Testis (tissue), 3 donors: ENCODE data around the gene SMCO4. TPM values are rescaled to one million over a fixed set of nuclear protein-coding genes. Genes with fewer than 3 reads are reported as not detected.

Experiments
- DNase-seq: peaks from one replicate; pipeline ENCODE4 v3.0.0-alpha.2; 2019
- H3K27ac ChIP-seq, 2 donors: fragments of 200-600 bp; sonication (generic); one replicate each; pipeline ENCODE4 v1.5.1; 2019
- H3K27me3 ChIP-seq: fragments of 200-600 bp; sonication (generic); one replicate; pipeline ENCODE4 v1.5.1; 2019
- H3K36me3 ChIP-seq: fragments of 200-600 bp; sonication (generic); one replicate; pipeline ENCODE4 v1.5.1; 2017; ENCODE audit warnings: low read depth; ENCODE audit errors: missing control alignments
- H3K4me1 ChIP-seq: fragments of 200-600 bp; sonication (generic); one replicate; pipeline ENCODE4 v1.5.1; 2019
- H3K4me3 ChIP-seq, 2 donors: fragments of 200-600 bp; sonication (generic); one replicate each; pipeline ENCODE4 v1.5.1; 2017 to 2019
- H3K9me3 ChIP-seq: fragments of 200-600 bp; sonication (generic); one replicate; pipeline ENCODE4 v1.5.1; 2017
- CTCF ChIP-seq, 3 experiments: fragments of 450-650 bp in 2 of 3; fragments of 200-600 bp in 1 of 3; sonication (generic) in 1 of 3; IDR thresholded peaks; one replicate each; pipeline ENCODE4 v1.5.1; 2016 to 2019; ENCODE audit warnings: antibody characterized with exemption in 3 of 3, mild to moderate bottlenecking in 2 of 3, moderate library complexity in 1 of 3
- POLR2A ChIP-seq: fragments of 450-650 bp; IDR thresholded peaks from one replicate; pipeline ENCODE4 v1.6.1; 2017; ENCODE audit warnings: antibody characterized with exemption, mild to moderate bottlenecking, moderate library complexity
- WGBS, 2 donors: methylation state at CpG; one replicate each; pipeline ENCODE4 v1.1.5; 2018; 5-methylcytosine and 5-hydroxymethylcytosine counted together
- intact Hi-C: fragments of 100-400 bp; cut with DNase I; formaldehyde crosslinking; loops from one replicate; pipeline ENCODE4 v1.15.1; 2023; ENCODE audit warnings: low total_unique reads
- polyA plus RNA-seq: library from polyadenylated mRNA; stranded (reverse); fragments of 350-450 nt; fragmentation: Illumina TruSeq; extraction: RNeasy Lipid Tissue Mini Kit (QIAGEN cat#74804); gene quantifications from one replicate; pipeline ENCODE4 v1.2.3, GENCODE V29; 2014; ENCODE audit warnings: low read depth, low replicate concordance; ENCODE audit not compliant: insufficient read depth
- total RNA-seq, 2 donors: library from RNA; depleted of rRNA; stranded (reverse); fragments of >200 nt; gene quantifications; one replicate each; pipeline ENCODE4 v1.2.3, GENCODE V29; 2016

The SMCO4 gene
- total and polyA plus RNA-seq, 3 donors from 2014 or later = 33.6 to 59.9 (median 34.2) TPM

- no peak for DNase-seq
- Histone ChIP-seq H3K36me3 (no peaks in the 10 kb centered on the region), H3K4me3 (no peak overlapping the region), H3K27ac (no peak overlapping the region), H3K9me3 (no peaks in the 10 kb centered on the region), H3K4me1 (no peaks in the 10 kb centered on the region), H3K27me3 (no peaks in the 10 kb centered on the region)
- intact Hi-C loops = no loop called here
- WGBS, 2 donors = 89 to 90% methylated on average over 4 of the region's 4 CpGs
- TF ChIP-seq CTCF (IDR thresholded peaks at IDR 0.05) (no peak), POLR2A (no peak)
These were observed 48.8 kb downstream of the SMCO4 start for GRCh38 chr11:93494357-93494756.

DNA sequence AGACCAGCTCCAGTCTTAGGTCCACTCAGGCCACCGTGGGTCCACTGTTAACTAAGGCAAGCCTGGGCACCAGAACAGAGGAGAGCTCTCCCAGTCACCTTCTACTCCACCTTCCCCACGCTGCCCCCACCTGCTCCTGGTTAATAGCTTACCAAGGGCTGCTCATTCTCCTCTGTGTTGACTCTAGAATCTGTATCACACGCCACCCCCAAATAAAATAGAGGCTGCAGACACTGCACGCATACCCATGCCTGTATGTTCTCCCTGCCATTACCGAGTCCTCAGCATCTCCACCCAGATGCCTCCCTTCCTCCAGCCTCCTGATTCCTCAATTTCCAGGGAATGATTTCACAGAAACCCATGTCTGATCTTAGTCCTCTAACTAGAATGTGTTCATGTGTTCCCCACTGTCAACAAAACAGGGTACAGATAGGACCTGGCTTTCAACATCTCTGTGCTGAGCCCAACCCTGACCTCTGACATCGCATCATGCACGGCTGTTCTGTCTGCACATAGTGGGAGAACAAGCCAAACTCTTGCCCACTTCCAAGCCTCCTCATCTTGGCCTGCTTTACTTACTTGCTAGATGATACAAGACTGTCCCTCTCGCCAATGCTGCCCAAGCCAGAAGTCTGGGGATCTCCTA, 49.8 kb downstream of the SMCO4 start:
- no peak for TF ChIP-seq CTCF (IDR thresholded peaks at IDR 0.05)
- TF ChIP-seq POLR2A = no peak
- Histone ChIP-seq H3K4me3 (no peak overlapping the region), H3K27me3 (no peaks in the 10 kb centered on the region), H3K4me1 (no peaks in the 10 kb centered on the region), H3K27ac (no peak overlapping the region), H3K36me3 (no peaks in the 10 kb centered on the region), H3K9me3 (no peaks in the 10 kb centered on the region)
- intact Hi-C loops = no loop called here
- no peak for DNase-seq
- WGBS, 2 donors = 88 to 89% methylated on average over 7 to 8 of the region's 8 CpGs

DNA sequence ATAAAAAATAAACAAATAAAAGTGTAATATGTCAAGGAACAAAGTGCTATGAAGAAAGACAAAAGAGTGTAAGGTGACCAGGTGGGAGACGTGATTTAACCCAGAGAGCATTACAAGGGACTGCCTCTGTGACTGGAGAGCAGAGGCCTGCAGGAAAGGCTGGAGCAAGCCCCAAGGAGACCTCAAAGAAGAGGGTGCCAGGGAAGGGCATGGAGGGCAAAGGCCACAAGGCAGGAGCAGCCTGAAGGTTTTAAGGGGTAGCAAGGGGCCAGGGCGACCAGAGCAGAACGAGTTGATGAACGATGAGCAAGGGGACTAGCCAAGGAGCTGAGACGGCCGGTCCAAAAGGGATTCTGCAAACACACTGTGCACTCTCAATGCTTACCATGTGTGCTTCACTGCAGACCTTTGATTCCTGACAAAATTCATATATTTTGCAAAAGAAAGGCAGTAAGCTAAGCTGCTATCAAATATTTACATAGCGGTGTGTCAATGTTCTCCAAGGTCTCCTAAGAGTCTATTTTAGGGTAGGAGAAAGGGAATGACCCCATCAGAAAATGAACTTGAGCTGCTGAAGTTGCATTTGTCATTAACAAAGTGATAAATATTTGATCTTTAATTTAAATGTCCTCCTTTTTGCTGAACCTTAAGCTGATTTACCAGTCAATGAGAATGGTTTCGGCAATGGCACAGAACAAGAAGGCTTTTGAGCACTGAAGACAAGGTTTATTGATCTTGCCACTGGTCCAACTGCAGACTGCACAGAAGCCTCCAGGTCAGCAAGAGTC, 50.5 kb downstream of the SMCO4 start:
- WGBS, 2 donors = 92 to 93% methylated on average over 8 of the region's 8 CpGs

DNA sequence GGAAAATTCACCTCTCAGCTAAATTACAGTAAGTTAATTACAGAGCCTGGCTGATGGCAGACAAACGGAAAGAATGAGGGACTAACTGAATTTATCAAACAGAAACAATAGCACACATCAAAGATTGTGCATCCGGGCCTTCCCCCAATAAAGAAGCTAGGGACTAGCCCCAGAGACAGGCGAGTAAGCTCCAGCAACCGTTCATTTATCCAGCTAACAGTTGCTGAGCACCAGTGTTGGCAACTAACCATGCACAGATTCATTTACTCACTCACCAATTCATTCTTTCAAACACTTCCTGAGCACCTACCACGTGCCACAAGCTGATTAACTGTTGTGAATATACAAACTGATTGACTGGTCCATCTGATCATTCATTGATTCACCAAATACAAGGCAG, 51.2 kb downstream of the SMCO4 start:
- 89 to 90% methylated on average over 5 of the region's 5 CpGs for WGBS, 2 donors
- intact Hi-C loops = no loop called here
- H3K27me3 ChIP-seq = no peaks in the 10 kb centered on the region
- no peak for DNase-seq
- no peak overlapping the region for H3K27ac ChIP-seq
- H3K9me3 ChIP-seq = no peaks in the 10 kb centered on the region
- TF ChIP-seq POLR2A = no peak
- TF ChIP-seq CTCF (IDR thresholded peaks at IDR 0.05) = no peak
- H3K4me3 ChIP-seq = no peak overlapping the region
- no peaks in the 10 kb centered on the region for H3K36me3 ChIP-seq
- no peaks in the 10 kb centered on the region for H3K4me1 ChIP-seq

More for the DNA sequence above, 50.5 kb downstream of the SMCO4 start:
- intact Hi-C loops = no loop called here
- Histone ChIP-seq H3K9me3 (no peaks in the 10 kb centered on the region), H3K4me1 (no peaks in the 10 kb centered on the region), H3K27ac (no peak overlapping the region), H3K27me3 (no peaks in the 10 kb centered on the region), H3K4me3 (no peak overlapping the region), H3K36me3 (no peaks in the 10 kb centered on the region)
- DNase-seq = no peak
- TF ChIP-seq CTCF (IDR thresholded peaks at IDR 0.05) = no peak
- TF ChIP-seq POLR2A = no peak
